ENCODE measurements around the gene UTP25. TPM values are rescaled to one million over a fixed set of nuclear protein-coding genes. Genes with fewer than 3 reads are reported as not detected.

The UTP25 gene
- polyA plus RNA-seq, 1 experiment, result 8.6 TPM

DNA sequence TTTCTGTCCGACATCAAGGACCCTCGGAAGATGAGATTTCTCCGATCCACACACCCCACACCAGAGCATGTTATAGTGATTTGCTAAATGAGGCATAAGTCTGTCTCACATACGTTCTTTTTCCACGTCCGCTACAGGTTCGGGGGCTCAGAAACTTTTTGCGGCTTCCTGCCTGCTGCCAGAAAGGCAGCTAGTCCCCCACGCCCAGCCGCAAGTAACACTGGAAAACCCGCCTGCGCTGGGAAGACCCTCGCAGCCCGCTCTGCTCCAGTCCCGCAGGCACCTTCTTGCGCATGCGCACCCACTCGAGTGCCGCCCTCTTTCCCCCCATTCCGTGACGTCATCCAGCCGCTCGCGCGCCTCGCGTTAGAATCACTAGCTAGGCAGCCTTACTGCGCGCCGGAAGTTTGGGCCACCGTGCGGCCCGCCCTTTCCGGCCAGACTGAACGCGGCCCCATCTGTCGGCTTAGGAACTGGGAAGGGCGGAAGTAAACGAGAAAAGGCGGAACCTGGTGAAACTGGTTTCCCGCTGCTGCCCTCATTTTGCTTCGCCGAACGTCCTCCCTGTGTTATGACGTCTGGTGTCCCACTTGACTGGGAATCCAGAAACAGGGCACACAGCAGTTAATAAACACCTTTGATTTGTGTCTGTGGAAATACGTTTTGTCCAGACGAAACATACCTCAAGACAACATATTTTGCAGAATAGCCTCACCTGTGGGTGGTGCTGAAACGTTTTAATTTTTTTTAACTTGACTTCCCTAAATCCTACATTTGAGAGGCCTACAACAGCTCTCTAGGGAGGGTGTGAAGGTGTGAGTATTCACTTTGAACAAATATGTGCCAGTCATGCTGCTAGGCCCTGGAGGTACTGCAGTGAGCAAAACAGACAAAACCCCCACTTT lies 43.3 kb upstream of the UTP25 start, which contains the start of gene C1orf74:
TSS of gene C1orf74 (minus strand) at position 295 of the 905 bp plus-strand sequence. CDS start 925 bp downstream, outside the sequence.
- ChIA-PET CTCF (interaction anchor here (1.4 to 4.4 kb wide), 3 partner anchors 15 to 42 kb away, joined by 3 to 24 read pairs (median 7); partner anchors contain the start of gene UTP25), POLR2A (interaction anchor here (0.6 to 2.0 kb wide), 4 partner anchors 16 to 80 kb away, joined by 3 to 10 read pairs (median 4); partner anchors contain the start of genes HSD11B1 and UTP25)
- H3K27me3 ChIP-seq (ENCODE audit: control insufficient read depth, insufficient read depth, low read length), result peaks cover 2% of the 10 kb centered on the region
- TF ChIP-seq, protein P1, sequence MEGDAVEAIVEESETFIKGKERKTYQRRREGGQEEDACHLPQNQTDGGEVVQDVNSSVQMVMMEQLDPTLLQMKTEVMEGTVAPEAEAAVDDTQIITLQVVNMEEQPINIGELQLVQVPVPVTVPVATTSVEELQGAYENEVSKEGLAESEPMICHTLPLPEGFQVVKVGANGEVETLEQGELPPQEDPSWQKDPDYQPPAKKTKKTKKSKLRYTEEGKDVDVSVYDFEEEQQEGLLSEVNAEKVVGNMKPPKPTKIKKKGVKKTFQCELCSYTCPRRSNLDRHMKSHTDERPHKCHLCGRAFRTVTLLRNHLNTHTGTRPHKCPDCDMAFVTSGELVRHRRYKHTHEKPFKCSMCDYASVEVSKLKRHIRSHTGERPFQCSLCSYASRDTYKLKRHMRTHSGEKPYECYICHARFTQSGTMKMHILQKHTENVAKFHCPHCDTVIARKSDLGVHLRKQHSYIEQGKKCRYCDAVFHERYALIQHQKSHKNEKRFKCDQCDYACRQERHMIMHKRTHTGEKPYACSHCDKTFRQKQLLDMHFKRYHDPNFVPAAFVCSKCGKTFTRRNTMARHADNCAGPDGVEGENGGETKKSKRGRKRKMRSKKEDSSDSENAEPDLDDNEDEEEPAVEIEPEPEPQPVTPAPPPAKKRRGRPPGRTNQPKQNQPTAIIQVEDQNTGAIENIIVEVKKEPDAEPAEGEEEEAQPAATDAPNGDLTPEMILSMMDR (IDR thresholded peaks at IDR 0.05; ENCODE audit: low read depth, low read length), result no peak
- peak within 1 kb of the TSS; percentile 86 for H3K4me3 ChIP-seq (ENCODE audit: low read depth, low read length)
- DNase-seq (ENCODE audit: low read depth, low spot score), result peak; percentile 95
- peak within 1 kb of the TSS; percentile 66 for H3K27ac ChIP-seq (ENCODE audit: low read depth, low read length)
- no peaks in the 10 kb centered on the region; the same call in 1 of the 2 replicates for H3K9me3 ChIP-seq (ENCODE audit: control insufficient read depth, insufficient read depth, low read length)

DNA sequence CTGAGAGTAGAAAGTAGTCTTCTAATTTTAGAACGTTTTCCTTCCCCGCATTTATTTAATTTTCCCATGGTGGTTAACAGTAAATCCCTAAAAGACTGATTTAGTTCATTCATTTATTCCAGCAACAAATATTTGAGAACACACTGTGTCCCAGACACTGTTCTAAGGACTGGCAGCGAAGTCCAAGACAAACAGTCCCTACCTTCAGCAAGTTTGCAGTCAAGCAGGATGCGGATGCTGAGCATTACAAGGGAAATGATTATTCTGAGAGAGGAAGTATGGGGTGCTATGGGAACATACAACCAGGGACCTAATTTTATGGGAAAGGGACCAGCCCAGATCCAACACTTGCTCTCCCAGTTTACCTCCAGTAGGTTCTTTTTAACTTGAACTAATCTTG lies 42.2 kb upstream of the UTP25 start:
- no peak overlapping the region for H3K4me3 ChIP-seq (ENCODE audit: low read depth, low read length)
- TF ChIP-seq, protein P1 (IDR thresholded peaks at IDR 0.05; ENCODE audit: low read depth, low read length), result no peak
- peaks cover 2% of the 10 kb centered on the region for H3K27me3 ChIP-seq (ENCODE audit: control insufficient read depth, insufficient read depth, low read length)
- DNase-seq (ENCODE audit: low read depth, low spot score), result no peak
- ChIA-PET POLR2A (no interaction called here), CTCF (interaction anchor here (2.5 to 4.4 kb wide), 2 partner anchors 38 to 41 kb away, joined by 7 to 24 read pairs; partner anchors contain the start of gene UTP25)
- no peaks in the 10 kb centered on the region; the same call in 1 of the 2 replicates for H3K9me3 ChIP-seq (ENCODE audit: control insufficient read depth, insufficient read depth, low read length)
- no peak overlapping the region for H3K27ac ChIP-seq (ENCODE audit: low read depth, low read length)

DNA sequence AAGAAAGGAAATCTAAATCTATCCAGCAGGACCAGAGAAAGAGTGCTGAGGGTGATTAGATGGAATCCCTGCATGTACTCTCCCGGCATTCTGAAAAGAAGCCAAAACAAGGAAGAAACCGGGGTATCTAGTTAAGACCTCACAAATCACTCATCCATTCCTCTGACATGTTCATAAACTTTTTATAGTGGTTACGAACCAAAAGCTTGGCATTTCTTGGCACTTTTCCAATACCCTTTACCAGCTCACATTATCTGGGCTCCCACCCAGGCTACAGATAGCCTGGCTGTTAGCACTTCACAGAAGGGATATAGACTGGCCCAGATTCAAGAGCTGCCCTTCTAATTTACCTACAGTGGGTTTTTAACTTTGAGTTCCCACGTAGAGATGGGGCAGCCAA lies 41.6 kb upstream of the UTP25 start:
- ChIA-PET POLR2A (no interaction called here), CTCF (interaction anchor here (0.6 to 4.4 kb wide), 2 partner anchors 37 to 583 kb away, joined by 3 to 24 read pairs; no protein-coding TSS in a partner anchor)
- no peak for DNase-seq (ENCODE audit: low read depth, low spot score)
- no peaks in the 10 kb centered on the region; the same call in 1 of the 2 replicates for H3K9me3 ChIP-seq (ENCODE audit: control insufficient read depth, insufficient read depth, low read length)
- H3K27ac ChIP-seq (ENCODE audit: low read depth, low read length), result no peak overlapping the region
- TF ChIP-seq, protein P1 (IDR thresholded peaks at IDR 0.05; ENCODE audit: low read depth, low read length), result no peak
- H3K27me3 ChIP-seq (ENCODE audit: control insufficient read depth, insufficient read depth, low read length), result peaks cover 2% of the 10 kb centered on the region
- H3K4me3 ChIP-seq (ENCODE audit: low read depth, low read length), result no peak overlapping the region

DNA sequence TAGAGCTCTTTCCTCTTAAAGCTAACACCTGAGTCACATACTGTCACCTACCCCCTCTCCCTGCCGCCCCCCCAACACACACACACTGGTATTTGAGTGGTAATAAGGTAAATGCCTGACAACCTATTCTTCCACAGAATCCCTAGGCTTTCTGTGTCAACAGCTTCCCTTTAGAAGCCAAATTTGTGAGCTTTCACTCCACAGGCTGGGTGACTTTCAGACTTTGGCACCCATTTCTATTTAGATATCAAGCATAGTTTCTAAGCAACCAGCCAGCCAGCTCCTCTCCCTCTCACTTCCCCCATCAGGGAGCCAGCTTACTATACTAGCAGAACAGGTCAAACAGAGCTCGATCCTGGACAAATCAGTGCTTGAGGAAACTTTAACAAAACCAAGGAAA lies 40.2 kb upstream of the UTP25 start:
- Histone ChIP-seq H3K27me3 (ENCODE audit: control insufficient read depth, insufficient read depth, low read length) (peaks cover 2% of the 10 kb centered on the region), H3K27ac (ENCODE audit: low read depth, low read length) (no peak overlapping the region), H3K4me3 (ENCODE audit: low read depth, low read length) (no peak overlapping the region), H3K9me3 (ENCODE audit: control insufficient read depth, insufficient read depth, low read length) (no peaks in the 10 kb centered on the region; the same call in 1 of the 2 replicates)
- no peak for DNase-seq (ENCODE audit: low read depth, low spot score)
- ChIA-PET CTCF (interaction anchor here (0.7 to 1.7 kb wide), 4 partner anchors 20 to 574 kb away, joined by 3 to 14 read pairs (median 6); no protein-coding TSS in a partner anchor), POLR2A (no interaction called here)
- TF ChIP-seq, protein P1 (IDR thresholded peaks at IDR 0.05; ENCODE audit: low read depth, low read length), result no peak

Data from AG04450 (cell line).